ENCODE results near the gene SF3B6. TPM values are rescaled to one million over a fixed set of nuclear protein-coding genes. Genes with fewer than 3 reads are reported as not detected.

The SF3B6 gene
- total RNA-seq, 4 donors from 2014 or later, result 54.6 to 162 (median 89.1) TPM

DNA sequence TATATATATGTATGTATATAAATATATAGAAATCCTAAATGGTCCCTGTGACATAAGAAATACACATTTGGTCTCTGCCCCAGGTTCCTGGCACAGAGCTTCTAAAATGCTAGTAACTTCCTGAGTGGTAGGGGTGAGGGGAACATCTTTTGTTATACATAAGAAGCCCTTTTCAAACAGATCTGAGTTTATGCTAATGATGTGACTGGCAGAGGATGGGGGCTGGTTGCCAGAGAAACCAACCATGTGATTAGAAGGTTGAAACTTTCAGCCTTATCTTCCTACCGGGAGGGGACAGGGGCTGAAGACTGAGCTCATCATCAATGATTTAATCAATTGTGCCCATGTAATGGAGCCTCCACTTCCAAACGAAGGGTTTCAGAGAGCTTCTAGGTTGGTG lies 49.9 kb downstream of the SF3B6 start:
- TF ChIP-seq, protein P1, sequence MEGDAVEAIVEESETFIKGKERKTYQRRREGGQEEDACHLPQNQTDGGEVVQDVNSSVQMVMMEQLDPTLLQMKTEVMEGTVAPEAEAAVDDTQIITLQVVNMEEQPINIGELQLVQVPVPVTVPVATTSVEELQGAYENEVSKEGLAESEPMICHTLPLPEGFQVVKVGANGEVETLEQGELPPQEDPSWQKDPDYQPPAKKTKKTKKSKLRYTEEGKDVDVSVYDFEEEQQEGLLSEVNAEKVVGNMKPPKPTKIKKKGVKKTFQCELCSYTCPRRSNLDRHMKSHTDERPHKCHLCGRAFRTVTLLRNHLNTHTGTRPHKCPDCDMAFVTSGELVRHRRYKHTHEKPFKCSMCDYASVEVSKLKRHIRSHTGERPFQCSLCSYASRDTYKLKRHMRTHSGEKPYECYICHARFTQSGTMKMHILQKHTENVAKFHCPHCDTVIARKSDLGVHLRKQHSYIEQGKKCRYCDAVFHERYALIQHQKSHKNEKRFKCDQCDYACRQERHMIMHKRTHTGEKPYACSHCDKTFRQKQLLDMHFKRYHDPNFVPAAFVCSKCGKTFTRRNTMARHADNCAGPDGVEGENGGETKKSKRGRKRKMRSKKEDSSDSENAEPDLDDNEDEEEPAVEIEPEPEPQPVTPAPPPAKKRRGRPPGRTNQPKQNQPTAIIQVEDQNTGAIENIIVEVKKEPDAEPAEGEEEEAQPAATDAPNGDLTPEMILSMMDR (IDR thresholded peaks at IDR 0.05; ENCODE audit: low read depth), result no peak

- TF ChIP-seq, protein P1 (IDR thresholded peaks at IDR 0.05; ENCODE audit: low read depth), result no peak
Observed at GRCh38 chr2:24024996-24025663, 51.0 kb downstream of the SF3B6 start.

DNA sequence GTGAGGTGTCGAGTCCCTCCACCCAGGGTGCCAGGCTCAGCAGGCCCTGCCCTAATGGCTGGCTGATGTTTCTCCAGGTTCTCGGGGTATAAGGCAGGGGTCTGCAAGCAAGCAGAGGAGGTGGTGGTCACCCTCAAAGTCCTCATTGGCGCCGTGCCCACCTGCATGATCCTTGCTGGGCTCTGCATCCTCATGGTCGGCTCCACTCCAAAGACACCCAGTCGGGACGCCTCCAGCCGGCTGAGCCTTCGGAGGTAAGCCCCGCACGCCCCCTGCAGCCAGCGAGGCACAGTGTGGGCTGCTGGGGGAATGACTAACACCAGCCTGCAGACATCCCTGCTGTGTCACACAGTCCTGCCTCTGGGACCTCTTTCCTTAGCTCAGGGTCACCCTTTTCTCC lies 52.1 kb downstream of the SF3B6 start:
- TF ChIP-seq, protein P1 (IDR thresholded peaks at IDR 0.05; ENCODE audit: low read depth), result no peak

DNA sequence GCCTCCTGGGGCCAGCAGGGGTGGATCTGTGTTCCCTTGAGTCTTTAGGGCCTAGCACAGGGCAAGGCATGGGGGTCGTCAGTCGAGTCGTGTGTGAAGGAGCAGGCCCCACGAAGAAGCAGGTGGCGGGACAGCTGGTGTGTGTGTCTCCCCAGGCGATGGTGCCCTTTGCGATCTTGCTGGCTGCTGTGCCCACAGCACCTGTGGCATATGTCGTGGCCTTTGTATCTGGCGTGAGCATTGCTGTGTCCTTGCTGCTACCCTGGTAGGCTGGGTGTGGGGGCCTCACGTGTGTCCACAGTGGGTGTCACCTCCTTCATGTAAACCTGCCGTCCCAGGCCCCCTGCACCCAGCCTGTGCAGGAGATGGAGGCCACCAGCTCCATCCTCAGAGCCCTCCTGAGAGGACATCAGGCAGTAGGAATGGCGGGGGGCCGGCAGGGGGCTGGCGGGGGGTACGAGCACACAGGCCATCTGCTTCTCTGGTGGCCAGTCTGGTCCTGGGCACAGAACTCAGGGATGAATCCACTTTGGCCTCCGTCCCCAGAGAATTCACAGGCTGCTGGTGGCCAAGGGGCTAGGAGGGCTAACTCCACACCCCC lies 53.1 kb downstream of the SF3B6 start:
- TF ChIP-seq, protein P1 (IDR thresholded peaks at IDR 0.05; ENCODE audit: low read depth), result no peak

GRCh38 chr2:24022324-24022974 lies 53.7 kb downstream of the SF3B6 start:
- TF ChIP-seq, protein P1 (IDR thresholded peaks at IDR 0.05; ENCODE audit: low read depth), result no peak

DNA sequence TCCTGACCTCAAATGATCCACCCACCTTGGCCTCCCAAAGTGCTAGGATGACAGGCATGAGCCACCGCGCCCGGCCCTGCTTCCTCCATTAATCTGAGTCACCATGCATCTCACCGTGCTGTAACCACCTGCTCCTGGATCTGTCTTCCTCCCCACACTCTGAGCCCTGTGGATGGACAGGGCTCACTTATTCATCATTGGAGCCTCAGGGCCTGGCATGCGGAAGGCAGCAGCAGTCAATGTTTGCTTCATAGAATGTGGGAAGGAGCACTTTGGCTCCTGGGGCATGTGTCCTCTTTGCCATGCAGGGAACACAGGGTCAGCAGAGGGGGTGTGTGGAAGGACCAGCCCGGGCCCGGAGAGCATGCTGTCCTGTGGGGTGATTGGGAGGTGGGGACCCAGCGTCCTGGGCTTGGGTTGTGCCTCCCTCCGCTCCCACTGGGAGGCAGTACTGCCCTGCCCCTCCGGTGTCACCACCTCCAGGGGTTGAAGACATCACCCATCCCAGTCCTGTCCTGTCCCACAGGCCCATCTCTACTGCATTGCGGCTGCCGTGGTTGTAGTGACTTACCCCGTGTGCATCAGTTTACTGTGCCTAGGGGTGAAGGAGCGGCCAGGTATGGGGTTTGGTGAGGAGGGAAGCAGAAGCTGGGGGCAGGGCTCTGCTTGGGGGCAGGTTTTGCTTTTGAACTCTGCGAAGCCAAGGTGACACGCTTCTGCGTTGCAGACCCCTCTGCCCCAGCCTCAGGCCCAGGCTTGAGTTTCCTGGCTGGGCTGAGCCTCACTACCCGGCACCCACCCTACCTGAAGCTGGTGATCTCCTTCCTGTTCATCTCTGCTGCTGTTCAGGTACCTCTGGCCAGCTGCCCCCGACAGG lies 54.8 kb downstream of the SF3B6 start:
- TF ChIP-seq, protein P1 (IDR thresholded peaks at IDR 0.05; ENCODE audit: low read depth), result no peak

Data from subcutaneous adipose tissue (tissue), 4 donors.